ENCODE data around the gene HORMAD1. TPM values are rescaled to one million over a fixed set of nuclear protein-coding genes. Genes with fewer than 3 reads are reported as not detected.

HORMAD1 gene
- total and polyA plus RNA-seq, 2 experiments from 2014 or later = not detected

- Histone ChIP-seq H3F3A (replicated peaks; ENCODE audit: low read depth) (no peaks in the 10 kb centered on the region), H3K4me1 (ENCODE audit: insufficient read depth) (no peaks in the 10 kb centered on the region), H4K20me1 (replicated peaks; ENCODE audit: insufficient read depth) (no peaks in the 10 kb centered on the region), H3K4me3 (no peak overlapping the region), H3K79me2 (replicated peaks; ENCODE audit: insufficient read depth) (no peaks in the 10 kb centered on the region), H3K27ac (ENCODE audit: low read depth) (no peak overlapping the region), H3K36me3 (ENCODE audit: insufficient read depth) (no peaks in the 10 kb centered on the region), H3K27me3 (ENCODE audit: insufficient read depth) (no peaks in the 10 kb centered on the region), H3K9me2 (ENCODE audit: insufficient read depth) (no peaks in the 10 kb centered on the region), H2AFZ (peak overlapping the region; percentile 90; the same call in 1 of the 2 replicates), H3K4me2 (no peak overlapping the region)
- Mint-ChIP-seq H3K27ac (no peak overlapping the region), H3K9me3 (no peaks in the 10 kb centered on the region; the same call in 1 of the 3 replicates), H3K36me3 (ENCODE audit: low read depth) (no peaks in the 10 kb centered on the region), H3K4me3 (no peak overlapping the region), H3K4me1 (no peaks in the 10 kb centered on the region), H3K27me3 (ENCODE audit: insufficient read depth, low read depth, poor library complexity) (no peaks in the 10 kb centered on the region)
- DNase-seq (ENCODE audit: low spot score) (no peak), ATAC-seq (no peak)
- TF ChIP-seq NANOG (IDR thresholded peaks at IDR 0.05; ENCODE audit: borderline replicate concordance) = no peak
- no peak for TF ChIP-seq CTCF (conservative IDR thresholded peaks at IDR 0.05; ENCODE audit: low read depth in 2 of 2)
- TF ChIP-seq ZNF331 (CRISPR knock-in tag; IDR thresholded peaks at IDR 0.05; ENCODE audit: low read depth) = no peak
- TF ChIP-seq CREB1 (CRISPR knock-in tag; IDR thresholded peaks at IDR 0.05; ENCODE audit: low read depth) = no peak
- TF ChIP-seq STAT1 (IDR thresholded peaks at IDR 0.05; ENCODE audit: unreplicated experiment) = no peak
- no peak for TF ChIP-seq ETS1 (IDR thresholded peaks at IDR 0.05)
- TF ChIP-seq EZH2 (IDR thresholded peaks at IDR 0.05; ENCODE audit: low read depth, unreplicated experiment) = no peak
- no peak for TF ChIP-seq EZH2phosphoT487 (IDR thresholded peaks at IDR 0.05; ENCODE audit: unreplicated experiment)
- TF ChIP-seq ZNF462 (CRISPR knock-in tag; IDR thresholded peaks at IDR 0.05) = no peak
- TF ChIP-seq JUNB (IDR thresholded peaks at IDR 0.05; ENCODE audit: unreplicated experiment) = no peak
- no peak for TF ChIP-seq ZNF114 (CRISPR knock-in tag; IDR thresholded peaks at IDR 0.05)
- no peak for TF ChIP-seq POLR2AphosphoS5 (IDR thresholded peaks at IDR 0.05; ENCODE audit: low read depth)
- no peak for TF ChIP-seq REST (IDR thresholded peaks at IDR 0.05; ENCODE audit: unreplicated experiment)
These were observed 3.6 kb upstream of the HORMAD1 start for GRCh38 chr1:150724336-150724735.

All from GM23338 (cell line).